Effector CD4-positive, alpha-beta T cell (primary cell): ENCODE measurements around the gene MTFR1L.

ENCODE experiments used
- DNase-seq: peaks from one replicate; pipeline ENCODE4 v3.0.0-alpha.2; 2020

The MTFR1L gene

DNA sequence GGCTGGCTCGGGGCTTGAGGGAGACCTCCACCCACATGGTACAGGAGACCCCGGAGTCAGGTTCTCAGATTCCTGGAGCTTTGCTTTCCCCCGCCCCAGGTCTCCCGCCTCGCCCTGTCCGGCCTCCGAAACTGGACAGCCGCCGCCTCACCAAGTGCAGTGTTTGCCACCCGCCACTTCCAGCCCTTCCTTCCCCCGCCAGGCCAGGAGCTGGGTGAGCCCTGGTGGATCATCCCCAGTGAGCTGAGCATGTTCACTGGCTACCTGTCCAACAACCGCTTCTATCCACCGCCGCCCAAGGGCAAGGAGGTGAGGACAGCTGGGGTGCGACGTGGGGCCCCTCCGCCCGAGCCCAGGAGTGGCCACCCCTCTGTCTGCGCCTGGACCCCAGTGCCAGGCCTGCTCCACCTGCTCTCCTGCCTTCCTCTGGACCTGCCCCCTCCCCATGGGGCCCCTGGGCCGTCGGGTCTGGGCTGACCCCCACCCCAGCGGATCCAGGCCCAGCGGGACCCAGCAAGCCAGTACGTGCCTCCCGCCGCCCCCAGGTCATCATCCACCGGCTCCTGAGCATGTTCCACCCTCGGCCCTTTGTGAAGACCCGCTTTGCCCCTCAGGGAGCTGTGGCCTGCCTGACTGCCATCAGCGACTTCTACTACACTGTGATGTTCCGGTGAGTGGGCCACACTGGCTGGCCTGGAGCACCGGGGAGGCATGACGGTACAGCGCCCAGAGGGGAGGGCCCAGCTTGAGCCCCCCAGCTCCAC, 11.1 kb upstream of the MTFR1L start:
- no peak for DNase-seq

- DNase-seq: no peak
These were observed 10.3 kb upstream of the MTFR1L start for GRCh38 chr1:25809283-25809926.

DNA sequence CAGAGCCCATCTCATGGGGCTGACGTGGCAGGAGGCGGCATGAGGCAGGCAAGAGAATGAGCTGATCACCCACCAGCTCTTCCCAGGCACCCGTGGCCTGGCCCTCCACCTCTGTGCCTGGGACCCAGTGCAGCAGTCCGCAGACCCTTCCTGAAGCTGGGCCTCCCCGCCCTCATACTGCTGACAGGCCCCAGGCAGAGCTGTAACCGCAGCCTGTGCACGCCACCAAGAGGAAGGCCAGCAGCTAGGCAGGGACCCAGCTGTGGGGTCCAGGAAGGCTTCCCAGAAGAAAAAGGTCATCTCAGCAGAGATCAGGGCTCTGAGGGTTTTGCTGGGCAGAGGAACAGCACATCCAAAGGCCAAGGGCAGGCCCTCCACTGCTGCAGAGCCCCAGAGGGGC, 9.8 kb upstream of the MTFR1L start:
- no peak for DNase-seq

- peak; percentile 76 for DNase-seq
These were observed 9.1 kb upstream of the MTFR1L start for GRCh38 chr1:25810341-25811299.

DNA sequence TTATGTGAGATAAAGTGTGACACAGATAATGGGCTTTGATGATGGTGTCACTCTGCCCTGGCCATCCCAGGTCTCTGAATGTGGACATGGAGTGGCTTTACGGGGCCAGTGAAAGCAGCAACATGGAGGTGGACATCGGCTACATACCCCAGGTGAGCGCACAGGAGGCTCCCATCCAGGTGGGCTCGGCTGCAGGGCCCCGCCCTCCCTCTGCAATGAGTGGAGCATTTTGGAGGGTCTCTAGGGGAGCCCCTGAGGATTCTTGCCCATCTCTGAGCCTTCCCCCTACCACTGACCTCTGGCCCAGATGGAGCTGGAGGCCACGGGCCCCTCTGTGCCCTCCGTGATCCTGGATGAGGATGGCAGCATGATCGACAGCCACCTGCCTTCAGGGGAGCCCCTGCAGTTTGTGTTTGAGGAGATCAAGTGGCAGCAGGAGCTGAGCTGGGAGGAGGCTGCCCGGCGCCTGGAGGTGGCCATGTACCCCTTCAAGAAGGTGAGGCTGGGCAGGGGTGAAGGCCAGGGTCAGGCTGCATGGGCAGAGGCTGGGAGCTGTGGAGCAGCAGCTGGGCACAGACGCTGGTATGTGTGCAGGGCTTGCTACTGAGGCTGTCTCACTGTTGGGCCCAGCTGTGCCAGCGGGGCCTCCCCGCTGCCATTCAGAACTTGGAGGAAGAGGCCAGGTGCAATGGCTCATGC, 8.2 kb upstream of the MTFR1L start:
- DNase-seq: no peak

- DNase-seq: no peak
These were observed 6.6 kb upstream of the MTFR1L start for GRCh38 chr1:25813071-25813733.

DNA sequence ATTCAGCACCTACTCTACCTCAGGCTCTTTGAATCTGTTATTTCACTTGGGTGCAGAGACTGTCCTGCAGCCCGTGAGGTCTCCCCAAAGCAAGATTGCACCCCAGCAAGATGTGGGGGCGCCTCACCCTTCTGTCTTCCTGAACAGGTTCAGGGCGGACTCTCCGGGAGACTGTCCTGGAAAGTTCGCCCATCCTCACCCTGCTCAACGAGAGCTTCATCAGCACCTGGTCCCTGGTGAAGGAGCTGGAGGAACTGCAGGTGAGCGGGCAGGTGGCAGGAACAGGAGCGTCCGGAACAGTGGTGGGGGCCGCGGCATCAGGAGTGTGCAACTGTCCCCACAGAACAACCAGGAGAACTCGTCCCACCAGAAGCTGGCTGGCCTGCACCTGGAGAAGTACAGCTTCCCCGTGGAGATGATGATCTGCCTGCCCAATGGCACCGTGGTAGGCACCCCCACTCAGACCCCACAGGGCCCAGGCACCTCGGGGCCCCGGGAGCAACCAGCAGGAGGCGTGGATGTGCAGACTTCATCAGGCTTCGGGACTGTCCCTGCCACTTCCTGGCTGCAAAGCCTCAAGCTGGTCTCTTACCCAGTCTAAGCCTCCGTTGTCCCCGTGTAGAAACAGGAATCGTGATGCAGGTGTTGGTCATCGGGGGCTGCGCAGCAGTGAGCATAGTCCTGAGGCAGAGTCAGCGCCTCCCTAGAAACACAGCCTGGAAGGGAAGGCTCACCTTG, 5.9 kb upstream of the MTFR1L start:
- DNase-seq: no peak

DNA sequence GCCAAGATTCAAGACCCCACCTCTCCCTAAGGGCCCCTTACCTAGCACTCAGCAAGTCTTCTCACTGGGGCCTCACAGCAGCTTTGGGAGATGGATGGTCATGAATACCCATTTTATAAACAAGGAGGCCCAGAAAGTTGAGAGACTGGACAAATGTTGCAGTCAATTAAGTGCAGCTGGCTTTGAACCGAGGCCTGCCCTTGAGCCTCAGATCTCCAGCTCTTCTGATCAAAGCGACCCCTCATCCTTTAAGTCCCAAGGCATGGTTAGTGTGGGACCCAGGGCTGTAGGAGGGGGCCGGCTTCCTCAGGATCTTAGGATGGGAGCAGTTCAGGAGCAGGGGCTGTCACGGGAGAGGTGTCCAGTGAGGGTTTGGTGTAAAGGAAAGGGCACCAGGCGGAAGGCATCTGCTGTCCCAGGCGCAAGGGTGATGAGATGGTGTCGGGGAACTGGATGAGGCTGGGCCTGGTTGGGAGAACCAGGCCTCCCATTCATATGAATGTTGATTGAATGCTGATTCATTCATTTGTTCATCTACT, 5.1 kb upstream of the MTFR1L start:
- no peak for DNase-seq

DNA sequence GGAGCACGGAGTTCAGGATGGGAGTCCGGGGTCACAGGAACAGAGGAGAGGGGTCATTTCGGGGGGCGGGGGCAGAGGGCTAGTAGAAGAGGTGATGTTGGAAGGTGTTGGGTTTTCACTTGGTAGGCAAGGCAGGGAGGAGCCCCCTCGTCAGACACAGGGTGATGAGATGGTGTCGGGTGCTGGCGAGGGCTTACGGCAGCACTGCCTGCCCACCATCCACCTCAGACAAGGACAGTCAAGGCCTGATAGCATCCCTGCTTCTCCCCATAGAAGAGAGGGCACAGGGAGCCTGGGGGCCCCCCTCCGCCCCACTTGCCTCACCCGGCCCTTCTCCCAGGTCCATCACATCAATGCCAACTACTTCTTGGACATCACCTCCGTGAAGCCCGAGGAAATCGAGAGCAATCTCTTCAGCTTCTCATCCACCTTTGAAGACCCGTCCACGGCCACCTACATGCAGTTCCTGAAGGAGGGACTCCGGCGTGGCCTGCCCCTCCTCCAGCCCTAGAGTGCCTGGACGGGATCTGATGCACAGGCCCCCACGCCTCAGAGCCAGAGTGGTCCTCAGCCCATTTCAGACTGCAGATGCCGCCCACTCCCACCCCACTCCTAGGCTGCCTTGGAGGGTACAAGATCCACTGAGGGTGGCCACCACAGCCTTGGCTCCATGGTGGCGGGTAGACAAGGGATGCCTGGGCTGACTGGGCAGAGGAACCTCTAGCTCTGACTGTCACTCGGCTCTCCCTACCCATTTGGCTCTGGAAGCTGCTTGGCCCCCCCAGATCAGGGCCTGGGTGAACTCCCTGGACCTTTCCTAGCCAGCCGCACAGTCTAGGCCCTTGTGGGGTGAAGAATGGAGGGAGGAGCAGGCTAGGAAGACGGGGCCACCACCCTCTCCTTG, 4.3 kb upstream of the MTFR1L start:
- no peak for DNase-seq

- DNase-seq: no peak
These were observed 3.5 kb upstream of the MTFR1L start for GRCh38 chr1:25816112-25816718.

- no peak for DNase-seq
These were observed 1.8 kb upstream of the MTFR1L start for GRCh38 chr1:25817840-25818501.

GRCh38 chr1:25818569-25818968, 1.2 kb upstream of the MTFR1L start:
- DNase-seq: no peak

- peak; percentile 60 for DNase-seq
These were observed 725 bp downstream of the MTFR1L start for GRCh38 chr1:25820247-25821111.

DNA sequence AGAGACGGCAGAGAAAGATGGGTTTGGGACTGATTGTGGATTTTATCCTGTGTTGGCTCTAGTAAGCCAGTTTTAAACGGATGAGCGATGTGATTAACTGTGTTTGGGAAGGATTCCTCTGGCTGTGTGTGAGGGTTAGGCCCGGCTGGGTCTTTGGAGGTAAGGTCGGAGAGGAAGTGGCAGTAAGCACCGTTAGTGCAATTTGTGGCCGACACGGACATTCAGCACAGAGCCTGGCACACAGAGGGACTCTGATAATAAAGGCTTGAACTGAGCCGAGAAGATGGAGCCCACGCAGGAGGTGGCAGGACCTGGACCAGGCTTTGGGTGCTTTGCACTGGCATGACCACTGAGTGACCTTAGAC, 1.3 kb downstream of the MTFR1L start:
- no peak for DNase-seq

DNA sequence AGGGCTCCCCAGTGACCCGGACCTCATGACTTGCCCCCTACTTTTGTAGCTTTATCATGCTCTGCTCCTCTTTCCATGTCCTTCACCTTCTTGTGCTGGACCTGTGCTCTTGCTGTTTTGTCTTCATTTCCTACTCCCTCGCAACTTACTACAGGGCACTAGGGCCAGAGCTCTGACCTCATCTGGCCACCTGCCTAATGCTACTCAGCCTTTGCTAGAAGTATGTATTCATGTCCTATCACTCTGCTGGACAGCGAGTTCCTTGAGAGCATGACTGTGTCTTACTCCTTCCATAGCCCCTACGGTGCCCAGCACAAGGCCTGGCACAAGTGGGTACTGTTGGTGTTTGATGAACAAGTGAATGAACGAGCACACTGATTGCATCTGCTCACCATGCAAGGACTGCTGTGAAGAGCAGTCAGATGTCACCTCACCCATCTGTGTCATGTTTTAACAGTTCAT, 1.9 kb downstream of the MTFR1L start:
- DNase-seq: no peak

GRCh38 chr1:25825605-25826004, 5.9 kb downstream of the MTFR1L start:
- no peak for DNase-seq

DNA sequence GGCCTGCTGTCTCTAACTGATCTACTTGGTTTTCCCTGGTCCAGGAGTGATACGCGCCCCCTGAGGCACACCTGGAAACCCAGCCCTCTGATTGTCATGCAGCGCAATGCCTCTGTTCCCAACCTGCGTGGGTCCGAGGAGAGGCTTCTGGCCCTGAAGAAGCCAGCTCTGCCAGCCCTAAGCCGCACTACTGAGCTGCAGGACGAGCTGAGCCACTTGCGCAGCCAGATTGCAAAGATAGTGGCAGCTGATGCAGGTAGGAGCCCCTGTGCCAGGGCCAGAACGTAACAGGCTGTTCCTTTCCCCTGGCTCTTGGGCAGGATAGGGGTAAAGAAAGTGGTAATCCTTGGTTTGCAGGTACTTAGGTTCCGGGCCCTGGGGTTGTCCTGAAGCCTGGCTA, 6.8 kb downstream of the MTFR1L start:
- no peak for DNase-seq

DNA sequence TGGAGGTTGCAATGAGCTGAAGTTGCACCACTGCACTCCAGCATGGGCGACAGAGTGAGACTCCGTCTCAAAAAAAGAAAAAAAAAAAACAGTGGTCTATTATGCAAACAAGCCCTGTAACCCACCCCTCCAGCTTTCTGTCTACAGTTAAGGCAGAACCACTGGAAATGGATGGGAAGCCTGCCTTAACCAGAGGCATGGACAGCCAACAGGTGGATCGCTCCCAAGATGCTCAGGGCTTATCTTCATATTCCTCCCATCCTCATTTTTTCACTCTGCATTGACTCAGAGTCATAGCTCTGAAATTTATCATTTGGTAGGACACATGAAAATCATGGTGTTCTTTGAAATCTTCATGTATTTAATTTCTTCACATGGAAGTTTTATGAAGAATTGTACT, 8.7 kb downstream of the MTFR1L start:
- DNase-seq: no peak
